Activated effector memory CD4-positive, alpha-beta T cell treated with anti-CD3 and anti-CD28 coated beads, Interleukin-2, amount 50 U/mL, for 16 hours (primary cell): ENCODE results near the gene RAPGEF4.

Experiments used
- DNase-seq: peaks from one replicate; pipeline ENCODE4 v3.0.0-alpha.2; 2020

RAPGEF4 gene

DNA sequence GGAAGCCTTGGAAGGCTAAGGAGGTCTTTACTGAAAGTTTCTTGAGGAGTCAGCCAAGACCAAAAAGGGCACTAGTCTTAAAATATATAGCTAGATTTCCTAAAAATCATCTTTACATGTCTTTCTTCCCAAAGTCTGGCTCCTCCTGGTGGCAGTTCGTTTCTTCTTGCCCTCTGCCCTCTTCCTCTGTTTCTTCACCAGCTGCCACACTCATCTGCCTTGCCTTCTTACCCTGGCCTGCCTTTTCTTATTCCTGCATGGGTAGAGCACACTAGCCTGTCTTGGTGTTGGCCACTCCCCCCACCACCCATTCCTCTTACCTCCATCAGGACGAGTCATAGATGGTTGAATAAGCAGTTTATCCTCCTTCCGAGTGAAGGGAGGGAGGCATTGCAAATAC lies 129.8 kb downstream of the RAPGEF4 start:
- no peak for DNase-seq

DNA sequence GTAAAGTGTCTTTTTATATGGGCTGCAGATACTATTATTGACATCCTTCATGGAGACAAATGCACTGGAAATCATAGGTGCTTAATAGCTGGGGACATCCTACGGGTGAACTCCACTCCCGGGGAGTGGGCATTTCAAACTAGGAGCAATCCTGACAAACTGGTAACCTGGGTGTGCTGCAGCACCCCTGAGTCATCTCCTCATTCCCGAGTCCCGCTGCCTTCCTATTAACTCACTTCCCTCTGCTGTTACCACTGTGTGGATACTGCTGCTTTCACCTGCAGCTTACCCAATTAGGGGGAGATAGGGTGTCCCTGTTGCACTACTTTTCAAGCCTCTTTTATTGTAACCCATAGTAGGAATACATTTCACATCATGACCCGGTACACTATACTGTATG lies 134.2 kb downstream of the RAPGEF4 start:
- DNase-seq, result no peak

DNA sequence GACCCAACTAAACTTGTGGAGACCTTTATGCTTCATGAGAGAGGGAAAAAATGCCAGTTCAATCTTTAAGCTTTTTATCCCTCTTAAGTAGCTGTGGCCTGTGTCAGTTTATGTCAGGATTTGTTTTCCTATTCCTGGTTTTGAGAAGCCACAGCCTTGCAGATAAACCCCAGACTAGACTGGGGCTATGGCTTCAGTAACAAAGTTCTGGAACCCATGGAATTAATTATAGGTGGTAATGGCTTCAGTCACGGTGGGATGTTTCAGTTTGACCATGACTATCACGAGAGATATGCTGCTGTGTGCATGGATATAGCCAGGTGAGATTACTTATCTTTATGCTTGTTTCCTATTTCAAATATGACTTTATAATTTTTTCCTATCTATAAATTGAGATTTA lies 134.8 kb downstream of the RAPGEF4 start:
- no peak for DNase-seq

DNA sequence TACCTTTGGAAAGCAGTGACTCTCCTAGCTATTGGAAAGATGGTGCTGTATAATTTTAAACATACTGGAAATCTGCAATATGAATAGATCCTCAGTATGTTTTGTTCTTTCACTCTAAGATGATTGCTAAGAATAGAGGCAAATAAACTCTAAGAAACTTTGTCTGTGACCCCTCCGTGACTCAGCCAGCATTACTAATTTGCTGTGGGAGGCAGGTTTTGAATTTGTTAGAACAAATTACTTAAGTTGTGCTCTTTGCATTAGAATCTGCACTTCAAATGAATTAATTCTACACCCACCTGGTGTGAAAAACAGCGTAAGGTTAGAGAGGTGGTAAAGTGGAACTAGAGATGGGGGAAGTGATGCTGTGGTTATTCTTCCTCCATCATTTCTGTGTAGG lies 142.2 kb downstream of the RAPGEF4 start:
- DNase-seq, result no peak

DNA sequence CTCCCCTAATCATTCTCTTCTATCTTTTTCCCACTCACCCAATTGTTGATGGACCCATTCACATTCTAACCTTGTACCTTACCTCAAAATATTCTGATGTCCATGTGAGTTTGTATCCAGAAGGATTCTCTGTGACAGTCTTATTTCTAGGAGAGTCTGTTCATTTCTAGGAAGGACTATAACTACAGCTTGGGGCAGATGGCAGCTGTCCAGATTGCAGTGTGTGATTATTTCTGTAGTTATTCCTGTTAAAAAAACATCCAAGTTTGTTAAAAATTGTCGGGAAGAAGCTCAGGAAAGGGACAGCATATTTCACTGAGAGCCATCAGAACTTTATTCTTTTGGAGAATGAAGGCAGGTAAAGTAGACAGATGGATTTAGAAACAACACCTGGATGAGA lies 142.6 kb downstream of the RAPGEF4 start:
- no peak for DNase-seq

DNA sequence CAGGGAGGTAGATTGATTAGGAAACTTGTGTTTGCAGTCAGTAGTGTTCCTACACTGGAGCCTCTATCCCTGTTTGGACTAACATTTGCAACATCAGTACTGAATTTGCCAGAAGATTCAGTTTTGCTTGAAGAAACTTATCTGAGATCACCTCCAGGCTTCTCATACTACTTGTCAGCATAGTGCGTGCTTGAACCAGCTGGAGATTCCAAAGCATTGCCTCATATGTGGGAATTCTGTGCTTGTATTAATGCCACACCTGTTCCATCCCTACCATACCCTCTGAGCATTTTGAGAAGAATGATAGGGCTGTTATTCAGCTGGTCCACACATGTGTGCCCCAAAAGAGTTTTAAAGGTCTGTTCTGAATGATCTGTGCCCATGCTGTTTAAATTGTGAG lies 148.7 kb downstream of the RAPGEF4 start:
- no peak for DNase-seq

DNA sequence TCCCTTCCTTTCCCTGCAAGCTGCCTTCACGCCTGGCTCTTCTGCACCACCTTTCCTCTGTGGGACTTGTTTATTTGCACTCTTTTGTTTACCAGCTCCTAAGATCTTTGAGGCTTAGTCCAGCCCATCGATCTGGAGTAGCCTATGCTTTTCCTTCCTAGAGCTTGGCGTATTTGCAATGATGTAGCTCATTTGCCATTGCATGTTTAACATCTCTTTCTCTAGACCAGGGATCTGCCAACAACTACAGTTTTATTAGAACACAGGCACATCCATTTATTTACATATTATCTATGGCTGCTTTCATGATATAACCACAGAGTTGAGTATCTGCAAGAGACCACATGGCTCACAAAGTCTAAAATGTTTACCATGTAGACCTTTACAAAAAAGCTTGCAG lies 150.4 kb downstream of the RAPGEF4 start:
- no peak for DNase-seq

DNA sequence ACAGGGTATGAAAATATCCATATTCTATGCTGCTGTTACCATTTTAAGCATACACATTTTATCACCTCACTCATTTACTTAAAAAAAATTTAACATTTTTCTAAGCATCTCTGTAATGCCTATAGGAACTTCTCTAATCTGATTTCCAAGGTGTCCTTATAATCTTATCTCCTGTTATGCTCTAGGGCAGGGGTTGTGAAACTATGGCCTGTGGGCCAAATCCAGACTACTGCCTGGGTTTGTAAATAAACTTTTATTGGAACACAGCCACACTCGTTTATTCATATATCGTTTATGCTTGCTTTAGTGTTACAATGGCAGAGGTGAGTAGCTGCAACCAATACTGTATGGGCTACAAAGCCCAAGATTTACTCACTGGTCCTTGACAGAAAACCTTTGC lies 151.6 kb downstream of the RAPGEF4 start:
- DNase-seq, result no peak

DNA sequence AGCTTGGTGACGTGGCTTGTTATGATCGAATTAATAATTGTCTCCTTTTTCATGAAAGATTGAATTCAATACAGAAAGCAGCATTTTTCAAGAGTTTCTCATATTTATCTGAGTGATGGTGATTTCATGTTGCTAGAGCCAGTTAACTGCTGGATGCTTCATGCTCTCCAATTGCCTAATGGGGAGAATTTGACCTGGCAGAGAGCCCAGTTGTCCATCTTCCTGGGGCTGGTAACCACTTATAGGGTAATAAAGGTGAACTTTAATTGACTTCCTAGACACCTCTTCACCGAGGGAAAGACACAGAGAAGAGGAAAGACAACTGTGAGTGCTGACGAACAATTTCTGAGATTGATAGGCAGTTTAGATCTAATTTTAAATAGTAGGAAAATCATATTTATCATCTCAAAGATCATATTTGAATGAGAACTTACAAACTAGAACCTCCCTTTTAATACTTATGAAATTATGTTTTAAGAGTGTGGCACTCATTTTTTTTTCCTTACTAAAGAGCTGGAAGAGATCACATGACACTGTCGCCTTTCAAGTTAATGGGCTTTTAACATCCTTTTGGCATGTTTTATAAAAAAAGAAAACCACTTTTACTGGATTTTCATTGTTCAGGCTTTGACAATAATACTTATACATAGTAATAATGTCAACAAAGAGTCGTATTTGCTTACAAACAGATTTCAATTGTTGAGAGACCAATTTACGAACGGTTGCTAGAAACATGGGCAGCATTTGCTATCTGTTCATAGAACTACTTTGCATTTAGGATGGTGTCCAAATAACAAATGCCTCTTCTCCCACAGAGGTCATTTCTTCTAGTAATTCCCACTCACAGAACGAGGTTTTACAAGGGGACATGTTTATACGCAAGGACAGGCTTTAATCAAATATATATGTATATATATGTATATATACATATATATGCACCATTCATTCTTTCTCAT lies 153.3 kb downstream of the RAPGEF4 start:
- no peak for DNase-seq

DNA sequence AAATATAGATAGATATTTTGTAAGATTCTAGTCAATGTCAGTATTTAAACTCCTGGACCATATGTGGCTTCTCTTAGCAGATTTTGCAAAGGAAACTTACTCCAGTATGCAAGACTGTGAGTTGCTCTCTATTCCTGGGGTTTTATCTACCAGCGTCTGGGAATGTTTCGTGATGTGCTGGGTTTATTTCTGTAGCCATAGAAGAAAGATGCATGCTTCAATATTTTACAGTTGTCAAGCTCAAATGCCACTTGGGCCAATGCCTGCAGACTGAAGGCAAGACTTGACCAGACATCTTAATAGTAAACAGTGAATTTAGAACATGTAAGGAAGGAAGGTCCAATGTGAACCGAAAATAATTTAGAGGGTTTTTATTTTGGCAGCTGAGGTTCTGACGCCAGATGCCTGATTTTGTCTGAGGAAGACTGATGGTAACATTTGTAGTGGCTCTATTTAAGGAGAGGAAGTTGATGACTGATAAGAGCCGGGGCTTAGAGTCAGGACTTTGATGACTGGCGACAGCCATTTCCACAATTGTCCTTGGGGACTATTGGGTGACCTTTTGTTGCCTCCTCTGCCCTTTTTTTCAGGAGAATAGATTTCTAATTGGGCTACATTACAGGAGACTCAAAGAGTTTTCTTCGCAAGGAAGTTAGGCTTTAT lies 154.3 kb downstream of the RAPGEF4 start:
- no peak for DNase-seq

DNA sequence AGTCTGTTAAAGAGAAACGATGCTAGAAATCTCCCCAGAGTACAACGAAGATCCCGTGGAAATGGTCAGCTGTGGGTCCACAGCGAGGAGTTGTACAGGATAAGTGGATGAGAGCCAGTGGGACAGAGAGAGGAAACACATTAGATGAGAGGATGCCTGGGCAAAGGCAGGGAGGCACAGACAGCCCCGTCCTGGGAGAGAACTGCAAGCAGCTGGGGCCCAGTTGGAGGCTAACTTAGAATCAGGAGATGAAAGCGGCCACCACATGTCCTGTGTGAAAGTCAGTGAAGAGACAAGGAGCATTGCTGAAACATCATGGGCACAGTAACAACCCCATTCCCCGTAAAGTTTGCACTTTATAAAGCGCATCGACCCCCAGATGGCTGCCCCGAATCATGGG lies 157.5 kb downstream of the RAPGEF4 start:
- DNase-seq, result no peak

DNA sequence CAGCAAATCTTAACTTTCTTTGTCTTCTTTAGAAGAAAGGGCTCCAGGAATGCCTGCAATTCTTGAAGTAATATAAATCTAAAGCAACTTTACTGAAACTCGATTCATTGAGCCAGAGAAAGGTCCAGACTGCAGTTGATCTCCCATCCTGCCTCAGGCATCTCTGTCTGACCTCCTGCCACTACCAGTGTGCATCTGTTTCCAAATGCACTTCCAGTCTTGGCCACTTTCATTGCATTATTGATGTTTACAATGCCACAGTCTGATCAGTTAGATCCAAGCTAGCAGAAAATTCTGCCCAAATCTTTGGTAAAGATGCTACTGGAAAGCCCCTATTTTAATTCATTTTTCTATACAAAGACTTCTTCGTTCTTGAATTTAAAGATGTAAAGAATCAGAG lies 158.0 kb downstream of the RAPGEF4 start:
- DNase-seq, result no peak

DNA sequence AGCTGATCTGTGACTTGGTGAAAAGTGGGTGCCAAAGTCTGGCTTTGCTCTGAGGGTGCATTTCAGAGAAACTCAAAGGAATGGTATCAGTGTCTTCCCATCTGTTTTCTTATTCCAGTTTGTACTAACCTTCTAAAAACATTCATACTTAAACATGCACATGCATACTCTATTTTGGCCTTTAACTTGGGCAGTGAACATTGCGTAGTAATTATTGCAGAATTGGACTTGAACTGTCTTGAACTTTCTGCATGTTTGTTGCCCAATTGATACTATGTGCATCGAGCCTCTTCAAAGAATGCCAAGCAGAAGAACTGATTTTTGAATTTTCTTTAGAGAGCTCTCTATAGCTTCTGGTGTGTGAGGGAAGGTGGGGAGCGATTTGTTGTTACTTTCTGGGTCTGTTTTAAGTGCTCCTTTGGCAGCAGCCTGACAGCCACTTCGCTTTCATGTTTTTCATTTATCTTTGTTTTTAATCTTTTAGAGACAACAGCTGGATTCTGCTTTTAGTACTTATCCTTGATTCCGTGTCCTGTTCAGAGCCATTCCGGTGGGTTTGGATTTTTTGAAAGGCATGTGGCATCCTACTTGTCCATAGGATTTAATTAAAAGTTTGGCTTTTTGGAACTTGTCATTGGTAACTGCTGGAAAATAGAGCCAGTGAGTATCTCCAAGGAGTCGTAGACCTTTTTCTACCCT lies 159.2 kb downstream of the RAPGEF4 start:
- no peak for DNase-seq

DNA sequence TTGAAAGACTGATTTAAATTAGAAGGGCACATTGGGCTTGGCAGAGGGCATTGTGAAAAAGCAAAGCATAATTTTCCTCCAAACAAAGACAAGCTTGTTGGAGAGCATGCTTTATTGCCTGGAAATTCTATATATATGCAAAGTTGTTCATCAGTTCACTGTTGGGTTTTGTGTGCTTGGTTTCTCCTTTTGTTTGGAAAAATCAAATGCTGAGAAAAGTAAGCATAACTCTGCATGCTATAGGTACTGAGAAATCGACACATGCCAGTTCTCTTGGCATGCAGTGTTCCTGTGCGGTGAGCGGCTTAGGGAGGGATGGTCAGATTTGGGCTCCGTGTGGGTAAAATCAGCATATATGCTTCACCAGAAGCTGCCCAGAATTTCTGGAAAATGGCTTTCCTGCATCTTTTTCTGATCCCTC lies 161.0 kb downstream of the RAPGEF4 start:
- no peak for DNase-seq

DNA sequence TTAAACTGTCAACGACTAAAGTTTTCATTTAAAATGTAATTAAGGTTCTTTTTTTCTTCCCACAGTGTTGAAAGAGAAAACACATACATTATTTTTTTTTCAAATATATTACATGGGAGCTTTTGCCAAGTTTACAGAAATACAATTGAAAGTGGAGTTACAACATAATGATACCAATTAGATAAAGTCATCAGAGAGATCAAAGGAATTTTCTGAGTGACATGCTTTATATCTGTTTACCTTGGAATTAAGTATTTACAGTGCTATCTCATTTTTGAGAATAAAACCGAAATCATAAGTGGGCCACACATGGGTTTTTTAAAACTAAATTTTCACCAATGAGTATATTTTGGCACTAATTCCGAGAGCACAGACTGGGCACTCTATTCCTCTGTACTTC lies 165.2 kb downstream of the RAPGEF4 start:
- no peak for DNase-seq

DNA sequence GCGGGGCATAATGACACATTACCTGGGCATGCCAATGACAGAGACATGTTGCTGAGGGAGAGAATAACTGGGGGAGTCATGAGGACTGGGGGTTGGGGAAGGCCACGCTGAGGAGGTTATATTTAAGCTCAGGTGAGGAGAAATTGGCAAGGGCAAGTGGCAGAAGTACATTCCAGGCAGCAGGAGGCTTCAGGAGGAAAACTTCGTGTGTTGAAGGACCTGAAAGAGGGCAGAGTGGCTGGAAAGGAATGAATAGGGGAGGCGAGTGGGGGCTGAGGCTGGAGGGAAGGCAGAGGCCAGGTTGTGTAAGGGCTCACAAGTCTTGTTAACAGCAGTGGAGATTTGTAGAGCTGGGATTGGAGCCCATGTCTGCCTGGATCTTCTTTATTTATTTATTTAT lies 166.3 kb downstream of the RAPGEF4 start:
- no peak for DNase-seq

DNA sequence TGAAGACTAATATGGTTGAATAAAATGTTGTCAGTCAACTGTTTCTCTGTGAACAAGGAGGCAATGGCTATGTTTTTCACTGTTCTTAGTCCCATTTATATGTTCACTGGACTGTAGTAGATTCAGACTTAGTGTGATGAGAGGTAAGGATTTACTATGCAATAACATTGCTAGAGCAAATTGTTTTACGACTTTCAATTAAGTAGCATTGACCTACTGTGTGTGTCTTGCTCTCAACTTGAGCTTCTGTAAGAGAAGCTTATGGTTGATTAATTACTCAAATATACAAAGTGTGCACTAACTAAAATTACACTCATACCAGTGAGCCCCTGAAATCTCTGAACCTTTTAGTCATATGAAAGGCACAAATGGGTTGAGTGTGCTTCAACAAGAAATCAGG lies 168.6 kb downstream of the RAPGEF4 start:
- no peak for DNase-seq

DNA sequence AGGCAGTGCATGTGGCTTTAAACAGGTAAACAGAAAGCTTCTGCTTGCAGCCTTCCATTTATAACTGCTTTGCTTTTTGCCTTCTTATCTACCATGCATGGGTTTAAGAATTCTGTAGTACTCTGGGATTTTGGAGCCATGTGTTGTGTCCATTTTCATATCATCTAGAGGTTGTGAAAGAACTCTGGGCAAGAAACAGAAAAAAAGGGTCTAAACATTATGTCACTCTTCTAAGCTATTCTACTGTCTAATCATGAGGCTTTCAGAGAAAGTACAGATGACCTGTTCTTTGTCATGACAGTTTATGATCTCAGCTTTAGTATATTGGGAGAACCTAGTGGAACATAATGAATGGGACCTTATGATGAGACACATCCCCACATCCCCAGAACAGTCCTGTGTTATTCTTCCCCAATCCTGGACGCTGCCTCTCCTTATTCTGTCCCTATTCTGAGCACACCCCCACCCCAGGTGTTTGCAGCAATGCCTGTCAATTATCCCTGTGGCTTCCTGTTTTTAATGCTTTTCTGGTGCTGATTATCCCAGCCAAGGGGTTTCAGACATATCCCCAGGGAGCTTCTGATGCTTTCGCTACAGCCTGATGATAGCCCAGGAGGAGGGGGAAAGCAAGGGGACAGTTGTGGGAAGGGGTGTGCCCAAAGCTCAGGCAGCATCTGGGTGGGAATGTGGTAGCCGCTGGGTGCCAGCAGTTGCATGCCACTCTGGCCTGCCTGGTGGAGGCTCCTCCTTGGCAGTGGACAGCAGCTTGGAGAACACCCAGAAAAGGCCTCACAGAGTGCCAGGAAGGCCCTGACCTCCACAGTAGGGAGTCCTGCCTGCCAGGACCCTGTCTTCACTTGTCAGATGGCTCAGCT lies 170.5 kb downstream of the RAPGEF4 start:
- no peak for DNase-seq

DNA sequence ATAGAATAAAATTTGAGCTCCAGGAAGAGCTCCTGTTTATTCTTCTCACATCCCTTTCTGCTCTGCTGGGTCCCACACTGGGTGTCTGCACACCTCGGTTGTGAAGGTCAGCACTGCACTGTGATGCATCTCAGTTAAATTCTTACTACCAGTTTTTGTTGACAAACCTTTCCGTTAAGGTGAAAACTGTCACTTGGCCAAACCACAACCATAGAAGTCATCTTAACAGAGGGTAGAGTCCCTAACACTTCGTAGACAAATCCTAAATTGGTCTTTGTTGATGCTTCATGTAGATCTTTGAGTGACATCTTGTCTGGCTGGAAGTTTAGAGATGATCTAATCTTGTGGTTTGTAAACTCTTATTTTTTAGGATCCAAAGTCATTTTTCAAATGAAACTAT lies 172.6 kb downstream of the RAPGEF4 start:
- DNase-seq, result no peak

DNA sequence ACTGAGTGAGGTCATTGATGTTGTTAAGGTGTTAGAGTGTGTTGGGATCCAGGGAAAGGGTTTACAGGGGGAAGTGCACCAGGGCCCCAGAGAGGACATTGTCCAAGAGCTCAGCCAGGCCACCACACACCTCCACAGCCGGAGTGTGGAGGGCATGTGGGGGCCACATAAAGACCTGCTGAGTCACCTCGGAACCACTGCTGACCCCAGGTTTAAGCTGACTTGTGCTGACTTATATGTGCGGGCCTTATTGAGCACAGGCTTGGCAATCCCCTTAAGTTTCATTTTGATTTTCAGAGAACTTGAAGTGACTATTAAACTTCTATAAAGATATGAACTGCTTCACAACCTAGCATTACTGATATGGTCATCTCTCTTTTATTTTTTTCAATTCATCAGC lies 173.8 kb downstream of the RAPGEF4 start:
- no peak for DNase-seq

DNA sequence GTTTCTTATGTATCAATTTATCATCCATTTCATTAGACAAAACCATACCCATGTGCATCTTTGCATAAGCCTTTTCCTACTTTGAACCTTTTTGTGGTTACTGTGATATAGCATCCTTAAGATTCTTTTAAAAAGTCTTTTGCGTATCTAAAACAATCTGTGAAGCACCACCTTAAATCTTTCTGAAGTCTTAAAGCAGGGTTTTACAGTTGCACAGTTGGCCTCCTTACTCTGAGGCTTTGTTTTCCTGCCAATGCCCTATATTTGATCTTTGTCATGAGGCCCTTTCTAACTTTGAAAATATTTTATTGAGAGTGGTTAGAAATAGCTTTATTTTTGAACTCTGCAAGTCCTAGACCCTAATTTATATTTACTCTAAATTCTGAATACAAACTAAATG lies 176.6 kb downstream of the RAPGEF4 start:
- no peak for DNase-seq

DNA sequence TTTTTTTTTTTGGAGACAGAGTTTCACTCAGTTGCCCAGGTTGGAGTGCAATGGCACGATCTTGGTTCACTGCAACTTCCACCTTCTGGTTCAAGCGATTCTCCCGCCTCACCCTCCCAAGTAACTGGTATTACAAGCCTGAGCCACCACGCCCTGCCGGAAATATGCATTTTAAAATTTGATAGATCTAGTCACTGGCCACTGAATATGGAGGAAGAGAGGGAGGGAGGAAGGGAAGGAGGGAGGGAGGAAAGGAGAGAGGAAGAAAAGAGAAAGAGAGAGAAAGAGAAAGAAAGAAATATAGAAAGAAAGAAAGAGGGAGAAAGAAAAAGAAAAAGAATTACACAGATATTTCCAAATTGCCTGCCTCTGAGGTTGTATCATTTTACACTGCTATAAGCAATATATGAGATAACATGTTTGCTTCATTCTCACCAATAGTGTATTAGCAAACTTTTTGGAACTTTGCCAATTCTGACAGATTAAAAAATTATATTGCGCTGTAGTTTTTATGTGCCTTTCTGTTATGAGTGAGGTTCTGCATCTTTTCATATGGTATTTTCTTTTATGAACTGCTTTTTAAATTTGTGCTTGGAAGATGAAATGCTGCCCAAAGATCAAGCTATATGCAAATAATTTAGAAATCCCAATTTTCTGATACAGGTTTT lies 178.8 kb downstream of the RAPGEF4 start:
- no peak for DNase-seq
